Testis (tissue), 3 donors: Measurements from ENCODE around the gene GNG2. TPM values are rescaled to one million over a fixed set of nuclear protein-coding genes. Genes with fewer than 3 reads are reported as not detected.

Experiments used
- DNase-seq: peaks from one replicate; pipeline ENCODE4 v3.0.0-alpha.2; 2019
- H3K27ac ChIP-seq, 2 donors: fragments of 200-600 bp; sonication (generic); one replicate each; pipeline ENCODE4 v1.5.1; 2019
- H3K27me3 ChIP-seq: fragments of 200-600 bp; sonication (generic); one replicate; pipeline ENCODE4 v1.5.1; 2019
- H3K36me3 ChIP-seq: fragments of 200-600 bp; sonication (generic); one replicate; pipeline ENCODE4 v1.5.1; 2017; ENCODE audit warnings: low read depth; ENCODE audit errors: missing control alignments
- H3K4me1 ChIP-seq: fragments of 200-600 bp; sonication (generic); one replicate; pipeline ENCODE4 v1.5.1; 2019
- H3K4me3 ChIP-seq, 2 donors: fragments of 200-600 bp; sonication (generic); one replicate each; pipeline ENCODE4 v1.5.1; 2017 to 2019
- H3K9me3 ChIP-seq: fragments of 200-600 bp; sonication (generic); one replicate; pipeline ENCODE4 v1.5.1; 2017
- CTCF ChIP-seq, 3 experiments: fragments of 450-650 bp in 2 of 3; fragments of 200-600 bp in 1 of 3; sonication (generic) in 1 of 3; IDR thresholded peaks; one replicate each; pipeline ENCODE4 v1.5.1; 2016 to 2019; ENCODE audit warnings: antibody characterized with exemption in 3 of 3, mild to moderate bottlenecking in 2 of 3, moderate library complexity in 1 of 3
- POLR2A ChIP-seq: fragments of 450-650 bp; IDR thresholded peaks from one replicate; pipeline ENCODE4 v1.6.1; 2017; ENCODE audit warnings: antibody characterized with exemption, mild to moderate bottlenecking, moderate library complexity
- WGBS, 2 donors: methylation state at CpG; one replicate each; pipeline ENCODE4 v1.1.5; 2018; 5-methylcytosine and 5-hydroxymethylcytosine counted together
- intact Hi-C: fragments of 100-400 bp; cut with DNase I; formaldehyde crosslinking; loops from one replicate; pipeline ENCODE4 v1.15.1; 2023; ENCODE audit warnings: low total_unique reads
- polyA plus RNA-seq: library from polyadenylated mRNA; stranded (reverse); fragments of 350-450 nt; fragmentation: Illumina TruSeq; extraction: RNeasy Lipid Tissue Mini Kit (QIAGEN cat#74804); gene quantifications from one replicate; pipeline ENCODE4 v1.2.3, GENCODE V29; 2014; ENCODE audit warnings: low read depth, low replicate concordance; ENCODE audit not compliant: insufficient read depth
- total RNA-seq, 2 donors: library from RNA; depleted of rRNA; stranded (reverse); fragments of >200 nt; gene quantifications; one replicate each; pipeline ENCODE4 v1.2.3, GENCODE V29; 2016

Gene GNG2
- total and polyA plus RNA-seq, 3 donors from 2014 or later = 248 to 312 (median 250) TPM

- Histone ChIP-seq H3K27ac (no peak overlapping the region), H3K4me1 (peaks cover 4% of the 10 kb centered on the region), H3K9me3 (no peaks in the 10 kb centered on the region), H3K36me3 (no peaks in the 10 kb centered on the region), H3K4me3 (no peak overlapping the region), H3K27me3 (no peaks in the 10 kb centered on the region)
- no peak for DNase-seq
- intact Hi-C loops = no loop called here
- WGBS, 2 donors = 84 to 87% methylated on average over 9 of the region's 9 CpGs
- no peak for TF ChIP-seq POLR2A
- no peak for TF ChIP-seq CTCF (IDR thresholded peaks at IDR 0.05)
These were observed 9.1 kb downstream of the GNG2 start for GRCh38 chr14:51869411-51870100.

- no peak for DNase-seq
- WGBS, 2 donors = 76 to 78% methylated on average over 2 of the region's 2 CpGs
- peaks cover 4% of the 10 kb centered on the region for H3K4me1 ChIP-seq
- H3K27ac ChIP-seq = no peak overlapping the region
- no peaks in the 10 kb centered on the region for H3K36me3 ChIP-seq
- intact Hi-C loops = no loop called here
- no peak overlapping the region for H3K4me3 ChIP-seq
- H3K9me3 ChIP-seq = no peaks in the 10 kb centered on the region
- no peak for TF ChIP-seq POLR2A
- TF ChIP-seq CTCF (IDR thresholded peaks at IDR 0.05) = no peak
- no peaks in the 10 kb centered on the region for H3K27me3 ChIP-seq
These were observed 10.2 kb downstream of the GNG2 start for GRCh38 chr14:51870606-51871005.

- intact Hi-C loops = no loop called here
- WGBS, 2 donors = 53 to 60% methylated on average over 2 of the region's 2 CpGs
These were observed 11.4 kb downstream of the GNG2 start for GRCh38 chr14:51871846-51872245.

GRCh38 chr14:51872396-51872795 lies 12.0 kb downstream of the GNG2 start:
- H3K27me3 ChIP-seq = no peaks in the 10 kb centered on the region
- TF ChIP-seq POLR2A (no peak), CTCF (IDR thresholded peaks at IDR 0.05) (no peak)
- no peaks in the 10 kb centered on the region for H3K9me3 ChIP-seq
- 47 to 66% methylated on average over 3 of the region's 3 CpGs for WGBS, 2 donors
- intact Hi-C loops = no loop called here
- H3K36me3 ChIP-seq = no peaks in the 10 kb centered on the region
- H3K4me3 ChIP-seq = no peak overlapping the region
- no peak overlapping the region for H3K27ac ChIP-seq
- peaks cover 4% of the 10 kb centered on the region for H3K4me1 ChIP-seq
- no peak for DNase-seq

More at GRCh38 chr14:51871846-51872245, 11.4 kb downstream of the GNG2 start:
- Histone ChIP-seq H3K4me1 (peaks cover 4% of the 10 kb centered on the region), H3K9me3 (no peaks in the 10 kb centered on the region), H3K27ac (no peak overlapping the region), H3K36me3 (no peaks in the 10 kb centered on the region), H3K27me3 (no peaks in the 10 kb centered on the region), H3K4me3 (no peak overlapping the region)
- no peak for DNase-seq
- TF ChIP-seq CTCF (IDR thresholded peaks at IDR 0.05) (no peak), POLR2A (no peak)
